Lower leg skin (tissue), 3 donors: ENCODE measurements around the gene ABTB2.

Experiments used
- POLR2A ChIP-seq, 2 donors: fragments of 450-650 bp; IDR thresholded peaks; one replicate each; pipeline ENCODE4 v1.6.1; 2016 to 2017; ENCODE audit warnings: antibody characterized with exemption in 2 of 2, mild to moderate bottlenecking in 1 of 2, moderate library complexity in 1 of 2
- TF ChIP-seq, protein P1 (sequence below), 3 donors: fragments of 450-650 bp; IDR thresholded peaks; one replicate each; pipeline ENCODE4 v1.5.1; 2016; ENCODE audit warnings: antibody characterized with exemption in 3 of 3, mild to moderate bottlenecking in 3 of 3, moderate library complexity in 2 of 3

DNA sequence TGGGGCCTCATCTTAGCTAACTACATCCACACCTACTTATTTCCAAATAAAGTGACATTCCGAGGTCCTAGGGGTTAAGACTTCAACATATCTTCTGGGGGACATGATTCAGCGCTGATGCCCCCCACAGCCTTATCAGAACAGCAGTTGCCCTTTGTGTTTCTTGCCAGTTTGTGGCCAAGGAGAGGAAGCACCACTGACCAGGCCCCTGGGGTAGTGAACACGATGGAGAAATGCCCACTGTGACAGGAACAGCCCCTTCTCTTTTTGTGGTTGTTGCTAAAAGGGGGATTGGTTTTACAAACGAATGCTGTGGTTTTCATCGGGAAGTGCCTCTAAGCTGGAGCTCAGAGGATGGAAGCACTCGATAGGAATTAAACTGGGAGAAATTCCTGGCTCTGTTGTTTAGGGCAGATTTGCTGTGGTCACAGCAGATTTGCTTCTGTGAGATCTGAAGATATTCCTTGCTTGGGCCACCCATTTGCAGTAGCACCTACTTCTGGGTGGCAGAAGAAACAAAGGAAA lies 88.8 kb downstream of the ABTB2 start:
- TF ChIP-seq, protein P1, sequence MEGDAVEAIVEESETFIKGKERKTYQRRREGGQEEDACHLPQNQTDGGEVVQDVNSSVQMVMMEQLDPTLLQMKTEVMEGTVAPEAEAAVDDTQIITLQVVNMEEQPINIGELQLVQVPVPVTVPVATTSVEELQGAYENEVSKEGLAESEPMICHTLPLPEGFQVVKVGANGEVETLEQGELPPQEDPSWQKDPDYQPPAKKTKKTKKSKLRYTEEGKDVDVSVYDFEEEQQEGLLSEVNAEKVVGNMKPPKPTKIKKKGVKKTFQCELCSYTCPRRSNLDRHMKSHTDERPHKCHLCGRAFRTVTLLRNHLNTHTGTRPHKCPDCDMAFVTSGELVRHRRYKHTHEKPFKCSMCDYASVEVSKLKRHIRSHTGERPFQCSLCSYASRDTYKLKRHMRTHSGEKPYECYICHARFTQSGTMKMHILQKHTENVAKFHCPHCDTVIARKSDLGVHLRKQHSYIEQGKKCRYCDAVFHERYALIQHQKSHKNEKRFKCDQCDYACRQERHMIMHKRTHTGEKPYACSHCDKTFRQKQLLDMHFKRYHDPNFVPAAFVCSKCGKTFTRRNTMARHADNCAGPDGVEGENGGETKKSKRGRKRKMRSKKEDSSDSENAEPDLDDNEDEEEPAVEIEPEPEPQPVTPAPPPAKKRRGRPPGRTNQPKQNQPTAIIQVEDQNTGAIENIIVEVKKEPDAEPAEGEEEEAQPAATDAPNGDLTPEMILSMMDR (IDR thresholded peaks at IDR 0.05), result no peak
- TF ChIP-seq POLR2A (IDR thresholded peaks at IDR 0.05), result no peak
